HAP-1 (cell line): ENCODE results near the gene SORT1.

Source experiments
- DNase-seq, 2 experiments: peaks; one replicate each; pipeline ENCODE4 v3.0.0-alpha.2; 2016 to 2020; ENCODE audit warnings: low spot score in 2 of 2
- H3K27me3 ChIP-seq: fragments of 250-450 bp; sonication (Bioruptor Pico); 2 replicates; pipeline ENCODE4 v1.5.1; 2020; ENCODE audit warnings: low read depth, mild to moderate bottlenecking, moderate library complexity
- H3K36me3 ChIP-seq: fragments of 250-450 bp; sonication (Bioruptor Pico); replicated peaks from 2 replicates; pipeline ENCODE4 v1.5.1; 2020; ENCODE audit warnings: mild to moderate bottlenecking
- H3K4me1 ChIP-seq: fragments of 250-450 bp; sonication (Bioruptor Pico); 2 replicates; pipeline ENCODE4 v1.5.1; 2020; ENCODE audit warnings: mild to moderate bottlenecking
- H3K4me3 ChIP-seq: fragments of 250-450 bp; sonication (Bioruptor Pico); 2 replicates; pipeline ENCODE4 v1.5.1; 2020; ENCODE audit warnings: mild to moderate bottlenecking, moderate library complexity
- H3K9me3 ChIP-seq: fragments of 250-450 bp; sonication (Bioruptor Pico); 2 replicates; pipeline ENCODE4 v1.5.1; 2020; ENCODE audit warnings: mild to moderate bottlenecking, moderate library complexity
- in situ Hi-C: fragments of 300-500 bp; cut with MboI; formaldehyde crosslinking; loops from 3 replicates; pipeline ENCODE4 v1.14.3; 2020; ENCODE audit warnings: low sequenced_read_pairs, inconsistent platforms, mixed read lengths

Gene SORT1

GRCh38 chr1:109272021-109272799 lies 125.5 kb downstream of the SORT1 start:
- H3K4me3 ChIP-seq, result no peak overlapping the region
- H3K36me3 ChIP-seq, result peaks cover 26% of the 10 kb centered on the region
- in situ Hi-C loops, result no loop called here
- H3K4me1 ChIP-seq, result peaks cover 1% of the 10 kb centered on the region; the same call in 1 of the 2 replicates
- DNase-seq, result no peak
- H3K9me3 ChIP-seq, result no peaks in the 10 kb centered on the region
- H3K27me3 ChIP-seq, result no peaks in the 10 kb centered on the region

- DNase-seq, result no peak
- H3K9me3 ChIP-seq, result no peaks in the 10 kb centered on the region
- H3K36me3 ChIP-seq, result peaks cover 26% of the 10 kb centered on the region
- in situ Hi-C loops, result no loop called here
- no peaks in the 10 kb centered on the region for H3K27me3 ChIP-seq
- H3K4me1 ChIP-seq, result no peaks in the 10 kb centered on the region
- H3K4me3 ChIP-seq, result no peak overlapping the region
Observed at GRCh38 chr1:109271458-109271857, 126.3 kb downstream of the SORT1 start.

GRCh38 chr1:109270623-109271317 lies 126.9 kb downstream of the SORT1 start:
- no peak overlapping the region for H3K4me3 ChIP-seq
- no peaks in the 10 kb centered on the region for H3K4me1 ChIP-seq
- H3K27me3 ChIP-seq, result no peaks in the 10 kb centered on the region
- in situ Hi-C loops, result no loop called here
- no peaks in the 10 kb centered on the region for H3K9me3 ChIP-seq
- DNase-seq, result no peak
- peaks cover 26% of the 10 kb centered on the region for H3K36me3 ChIP-seq

- in situ Hi-C loops, result loop anchor here (5.0 to 10.0 kb wide), 2 partner anchors 132 to 265 kb away; partner anchors contain the start of gene GPR61
- H3K36me3 ChIP-seq, result peaks cover 26% of the 10 kb centered on the region
- no peaks in the 10 kb centered on the region for H3K27me3 ChIP-seq
- DNase-seq, result no peak
- H3K4me1 ChIP-seq, result no peaks in the 10 kb centered on the region
- H3K9me3 ChIP-seq, result no peaks in the 10 kb centered on the region
- no peak overlapping the region for H3K4me3 ChIP-seq
Observed at GRCh38 chr1:109269981-109270622, 127.6 kb downstream of the SORT1 start.

GRCh38 chr1:109269212-109269980 lies 128.3 kb downstream of the SORT1 start:
- Histone ChIP-seq H3K4me1 (no peaks in the 10 kb centered on the region), H3K4me3 (no peak overlapping the region), H3K27me3 (no peaks in the 10 kb centered on the region), H3K36me3 (peaks cover 33% of the 10 kb centered on the region), H3K9me3 (no peaks in the 10 kb centered on the region)
- DNase-seq, result no peak
- in situ Hi-C loops, result loop anchor here (5.0 to 10.0 kb wide), 2 partner anchors 133 to 265 kb away; partner anchors contain the start of gene GPR61

- in situ Hi-C loops, result loop anchor here (5.0 to 10.0 kb wide), 2 partner anchors 134 to 266 kb away; partner anchors contain the start of gene GPR61
- Histone ChIP-seq H3K36me3 (peaks cover 33% of the 10 kb centered on the region), H3K4me3 (no peak overlapping the region), H3K9me3 (no peaks in the 10 kb centered on the region), H3K4me1 (no peaks in the 10 kb centered on the region), H3K27me3 (no peaks in the 10 kb centered on the region)
- peak in 1 of 2 experiments; percentile 0 for DNase-seq
Observed at GRCh38 chr1:109268431-109269211, 129.1 kb downstream of the SORT1 start.

GRCh38 chr1:109267743-109268300 lies 129.9 kb downstream of the SORT1 start:
- Histone ChIP-seq H3K27me3 (no peaks in the 10 kb centered on the region), H3K4me1 (no peaks in the 10 kb centered on the region), H3K36me3 (peaks cover 30% of the 10 kb centered on the region), H3K9me3 (no peaks in the 10 kb centered on the region), H3K4me3 (no peak overlapping the region)
- DNase-seq, result no peak
- in situ Hi-C loops, result loop anchor here (5.0 to 10.0 kb wide), 2 partner anchors 134 to 267 kb away; partner anchors contain the start of gene GPR61

- in situ Hi-C loops, result loop anchor here (5.0 to 10.0 kb wide), 2 partner anchors 135 to 268 kb away; partner anchors contain the start of gene GPR61
- no peak overlapping the region for H3K4me3 ChIP-seq
- H3K27me3 ChIP-seq, result no peaks in the 10 kb centered on the region
- H3K36me3 ChIP-seq, result peaks cover 23% of the 10 kb centered on the region
- H3K4me1 ChIP-seq, result no peaks in the 10 kb centered on the region
- H3K9me3 ChIP-seq, result no peaks in the 10 kb centered on the region
- DNase-seq, result no peak
Observed at GRCh38 chr1:109266965-109267364, 130.8 kb downstream of the SORT1 start.

- Histone ChIP-seq H3K9me3 (no peaks in the 10 kb centered on the region), H3K27me3 (no peaks in the 10 kb centered on the region), H3K36me3 (peaks cover 20% of the 10 kb centered on the region), H3K4me1 (no peaks in the 10 kb centered on the region), H3K4me3 (no peak overlapping the region)
- in situ Hi-C loops, result loop anchor here (5.0 to 10.0 kb wide), 2 partner anchors 136 to 269 kb away; partner anchors contain the start of gene GPR61
- DNase-seq, result no peak
Observed at GRCh38 chr1:109265741-109266330, 131.9 kb downstream of the SORT1 start.

GRCh38 chr1:109265016-109265415 lies 132.7 kb downstream of the SORT1 start:
- in situ Hi-C loops, result loop anchor here (5.0 to 10.0 kb wide), 2 partner anchors 137 to 270 kb away; partner anchors contain the start of gene GPR61

GRCh38 chr1:109264379-109264755 lies 133.4 kb downstream of the SORT1 start:
- Histone ChIP-seq H3K4me3 (no peak overlapping the region), H3K4me1 (no peaks in the 10 kb centered on the region), H3K36me3 (peaks cover 16% of the 10 kb centered on the region), H3K27me3 (no peaks in the 10 kb centered on the region), H3K9me3 (no peaks in the 10 kb centered on the region)
- in situ Hi-C loops, result loop anchor here (10.0 kb wide), 1 partner anchor 270 kb away; the partner anchor contains the start of gene GPR61
- DNase-seq, result no peak

More at GRCh38 chr1:109265016-109265415, 132.7 kb downstream of the SORT1 start:
- Histone ChIP-seq H3K27me3 (no peaks in the 10 kb centered on the region), H3K4me3 (no peak overlapping the region), H3K36me3 (peaks cover 20% of the 10 kb centered on the region), H3K9me3 (no peaks in the 10 kb centered on the region), H3K4me1 (no peaks in the 10 kb centered on the region)
- no peak for DNase-seq
